GM12878 (cell line): ENCODE measurements around the gene SCN11A. TPM values are rescaled to one million over a fixed set of nuclear protein-coding genes. Genes with fewer than 3 reads are reported as not detected.

ENCODE experiments used
- ATAC-seq: fragments of 200-7000 bp; cut with Tn5 transposase; 3 replicates; pipeline ENCODE4 v1.9.1; 2020; ENCODE audit warnings: mild to moderate bottlenecking, moderate library complexity
- BruUV-seq: library from RNA; stranded (reverse); fragments of 400-500 nt; replicated peaks from 2 replicates; lab custom pipeline; 2021; lab: Mats Ljungman, UMichigan
- CTCF ChIA-PET: fragments of 300-600 bp; sonication (Branson Sonifier 250); formaldehyde crosslinking; extraction: SDS; loops from one replicate; lab custom pipeline; 2021; ENCODE audit warnings: inconsistent platforms; lab: Yijun Ruan, JAX
- POLR2A ChIA-PET: fragments of 350-600 bp; formaldehyde crosslinking; extraction: SDS; loops from one replicate; lab custom pipeline; 2021; ENCODE audit warnings: inconsistent platforms; lab: Charles Lee
- RAD21 ChIA-PET: fragments of 300-600 bp; sonication (Branson Sonifier 250); formaldehyde crosslinking; loops from one replicate; lab custom pipeline; 2023; ENCODE audit warnings: antibody characterized with exemption; ENCODE audit not compliant: unreplicated experiment; lab: Charles Lee
- SMC1A ChIA-PET: fragments of 300-600 bp; sonication (Branson Sonifier 250); formaldehyde crosslinking; loops from one replicate; lab custom pipeline; 2023; ENCODE audit not compliant: unreplicated experiment, uncharacterized antibody; lab: Charles Lee
- DNase-seq: peaks from one replicate; pipeline ENCODE4 v3.0.0-alpha.2; 2011; ENCODE audit warnings: low read depth, low spot score
- FAIRE-seq: peaks from 3 replicates; lab custom pipeline; 2011; peaks lifted over from hg19 to GRCh38; lab: Jason Lieb, UNC
- H2AFZ ChIP-seq: 2 replicates; pipeline ENCODE4 v1.6.0; 2011; ENCODE audit warnings: low read depth, low read length, control low read depth; ENCODE audit not compliant: control insufficient read depth
- H3K27ac ChIP-seq: 2 replicates; pipeline ENCODE4 v1.5.1; 2011; ENCODE audit warnings: control low read depth; ENCODE audit not compliant: control insufficient read depth, insufficient read depth
- H3K27me3 ChIP-seq, 2 experiments: replicated peaks in 1 of 2; 2 replicates each; pipeline versions ENCODE4 v1.6.0 to v1.6.1; 2011; ENCODE audit warnings: low read length in 1 of 2; ENCODE audit not compliant: control insufficient read depth in 2 of 2, insufficient read depth in 2 of 2
- H3K36me3 ChIP-seq, 2 experiments: 2 replicates each; pipeline ENCODE4 v1.5.1; 2011; ENCODE audit warnings: low read length in 1 of 2; ENCODE audit not compliant: control insufficient read depth in 2 of 2, insufficient read depth in 2 of 2
- H3K4me1 ChIP-seq: 2 replicates; pipeline ENCODE4 v1.6.1; 2011; ENCODE audit warnings: mild to moderate bottlenecking, low read length, moderate library complexity, mixed read lengths; ENCODE audit not compliant: control insufficient read depth, insufficient read depth
- H3K4me2 ChIP-seq: 2 replicates; pipeline ENCODE4 v1.6.0; 2011; ENCODE audit warnings: control low read depth; ENCODE audit not compliant: control insufficient read depth, insufficient read depth
- H3K4me3 ChIP-seq: fragments of 200-600 bp; sonication (generic); 2 replicates; pipeline ENCODE4 v1.5.1; 2016
- H3K79me2 ChIP-seq: 2 replicates; pipeline ENCODE4 v1.6.0; 2011; ENCODE audit warnings: low read length; ENCODE audit not compliant: control insufficient read depth, insufficient read depth
- H3K9ac ChIP-seq: 2 replicates; pipeline ENCODE4 v1.8.0; 2011; ENCODE audit warnings: low read length, control low read depth, mixed read lengths; ENCODE audit not compliant: control insufficient read depth, insufficient read depth
- H3K9me3 ChIP-seq: replicated peaks from 3 replicates; pipeline ENCODE4 v1.5.1; 2011; ENCODE audit warnings: mild to moderate bottlenecking, low read length; ENCODE audit not compliant: control insufficient read depth, insufficient read depth
- H4K20me1 ChIP-seq: 2 replicates; pipeline ENCODE4 v1.6.0; 2011; ENCODE audit not compliant: control insufficient read depth, insufficient read depth
- ASH2L ChIP-seq: fragments of 300-600, 200-600 bp; sonication (generic); IDR thresholded peaks from 2 replicates; pipeline ENCODE4 v1.6.1; 2017; ENCODE audit warnings: low read depth, mild to moderate bottlenecking, borderline replicate concordance
- ATF2 ChIP-seq: IDR thresholded peaks from 2 replicates; pipeline ENCODE4 v1.6.1; 2012; ENCODE audit warnings: low read length, inconsistent platforms
- ELK1 ChIP-seq: IDR thresholded peaks from 2 replicates; pipeline ENCODE4 v1.6.1; 2012; ENCODE audit warnings: low read depth, low read length, improper control_type of control experiment
- IRF3 ChIP-seq: fragments of 450-650 bp; IDR thresholded peaks from 2 replicates; pipeline ENCODE4 v1.6.1; 2014; ENCODE audit warnings: mild to moderate bottlenecking
- JUNB ChIP-seq: IDR thresholded peaks from 2 replicates; pipeline ENCODE4 v1.6.1; 2016; ENCODE audit warnings: antibody characterized with exemption, mild to moderate bottlenecking
- POLR2A ChIP-seq: IDR thresholded peaks from 2 replicates; pipeline ENCODE4 v1.6.1; 2011; ENCODE audit warnings: low read depth, mild to moderate bottlenecking, low read length
- ZNF207 ChIP-seq: fragments of 450-650 bp; IDR thresholded peaks from 2 replicates; pipeline ENCODE4 v1.6.1; 2014; ENCODE audit warnings: antibody characterized with exemption, mild to moderate bottlenecking, borderline replicate concordance
- ZNF687 ChIP-seq: fragments of 450-650 bp; IDR thresholded peaks from 2 replicates; pipeline ENCODE4 v1.6.1; 2017; ENCODE audit warnings: mild to moderate bottlenecking, moderate library complexity
- WGBS: methylation state at CpG from one replicate; pipeline ENCODE4 v1.1.6; 2016; ENCODE audit warnings: low lambda C conversion rate; ENCODE audit not compliant: insufficient replicate concordance, insufficient coverage; ENCODE audit errors: missing lambda C conversion rate; 5-methylcytosine and 5-hydroxymethylcytosine counted together
- in situ Hi-C: fragments of 300-500 bp; cut with MboI; formaldehyde crosslinking; loops from 9 replicates; pipeline ENCODE4 v1.14.3; 2018; ENCODE audit warnings: mixed read lengths
- intact Hi-C: fragments of 100-400 bp; cut with micrococcal nuclease; formaldehyde crosslinking; loops from one replicate; pipeline ENCODE4 v1.14.2; 2022; ENCODE audit not compliant: unreplicated experiment
- polyA plus RNA-seq, 11 experiments: library from polyadenylated mRNA; depleted of rRNA in 4 of 11; unstranded in 6 of 11; stranded (reverse) in 5 of 11; fragments of >200 nt; fragmentation: Nextera tagmentation in 4 of 11; fragmentation: Illumina TruSeq in 1 of 11; extraction: Ambion mirVana in 4 of 11; extraction: Trizol in 1 of 11; gene quantifications; 1 replicate in 1 of 11; 2 replicates in 10 of 11; pipeline versions ENCODE4 v1.2.1 to v1.2.3, GENCODE V29; 2011 to 2016; ENCODE audit warnings: inconsistent platforms in 2 of 11, missing spikeins in 2 of 11, low read depth in 1 of 11
- total RNA-seq, 4 experiments: library from RNA; depleted of rRNA in 3 of 4; stranded (reverse); fragments of >200 nt in 3 of 4; fragmentation: Illumina TruSeq in 1 of 4; extraction: Trizol in 1 of 4; gene quantifications; 2 replicates each; pipeline versions ENCODE4 v1.2.1 to v1.2.3, GENCODE V29; 2013 to 2021

Gene SCN11A
- total and polyA plus RNA-seq, 10 of the 15 experiments (the other 5 are each of a cell fraction or from before 2014, with no cell fraction given): under 0.01 to 0.14 (median 0.03) TPM; not detected in 4

- no peak overlapping the region for H3K4me2 ChIP-seq
- H2AFZ ChIP-seq: no peak overlapping the region; the same call in 1 of the 2 replicates
- ATAC-seq (no peak), DNase-seq (no peak), FAIRE-seq (no peak)
- no peaks in the 10 kb centered on the region for H4K20me1 ChIP-seq
- TF ChIP-seq ATF2: no peak
- TF ChIP-seq ZNF207: no peak
- TF ChIP-seq ELK1: no peak
- TF ChIP-seq IRF3: no peak
- TF ChIP-seq JUNB: no peak
- no peak for TF ChIP-seq ASH2L
- no peak for TF ChIP-seq POLR2A
- peak; percentile 64; the same call in 1 of the 2 replicates for TF ChIP-seq ZNF687
- ChIA-PET POLR2A (interaction anchor here (1.8 kb wide), 1 partner anchor 10 kb away, joined by 6 read pairs; no protein-coding TSS in a partner anchor), CTCF (interaction anchor here (0.7 to 5.4 kb wide), 11 partner anchors 9 to 500 kb away, joined by 3 to 39 read pairs (median 4); no protein-coding TSS in a partner anchor), SMC1A (interaction anchor here (0.6 to 6.8 kb wide), 11 partner anchors 9 to 937 kb away, joined by 3 to 41 read pairs (median 4); no protein-coding TSS in a partner anchor), RAD21 (interaction anchor here (0.6 to 1.9 kb wide), 8 partner anchors 8 to 499 kb away, joined by 3 to 19 read pairs (median 4); no protein-coding TSS in a partner anchor)
- no peak overlapping the region for H3K9ac ChIP-seq
- H3K79me2 ChIP-seq: no peaks in the 10 kb centered on the region
- no peak overlapping the region for H3K4me3 ChIP-seq
- no peak overlapping the region for H3K27ac ChIP-seq
- H3K36me3 ChIP-seq: no peaks in the 10 kb centered on the region
- no peaks in the 10 kb centered on the region for H3K9me3 ChIP-seq
- H3K27me3 ChIP-seq: no peaks in the 10 kb centered on the region
- WGBS: 73% methylated on average over 4 of the region's 4 CpGs
- in situ Hi-C loops: no loop called here
- intact Hi-C loops: no loop called here
- BruUV-seq: no TSS peak
- peaks cover 3% of the 10 kb centered on the region; the same call in 1 of the 2 replicates for H3K4me1 ChIP-seq
Observed at GRCh38 chr3:39021465-39022285, 30.1 kb downstream of the SCN11A start.
